Heart right ventricle (tissue), 16 donors: ENCODE data around the gene DSTYK. TPM values are rescaled to one million over a fixed set of nuclear protein-coding genes. Genes with fewer than 3 reads are reported as not detected.
A peak's percentile ranks its signal among the peaks of the same experiment; 100 is the strongest.

Source experiments
- ATAC-seq, 8 donors: fragments of 200-7000 bp; cut with Tn5 transposase; one replicate each; pipeline ENCODE4 v1.9.1; 2020; ENCODE audit warnings: mild to moderate bottlenecking in 8 of 8, moderate library complexity in 8 of 8, moderate number of reproducible peaks in 1 of 8
- DNase-seq, 2 donors: peaks; one replicate each; pipeline ENCODE4 v3.0.0-alpha.2; 2020
- H3K27ac ChIP-seq, 10 donors: fragments of 200-600 bp; sonication (generic) in 2 of 10; one replicate each; pipeline versions ENCODE4 v1.5.0 to v1.8.0; 2020 to 2022; ENCODE audit warnings: mild to moderate bottlenecking in 3 of 10
- H3K27me3 ChIP-seq, 7 donors: fragments of 200-600 bp; one replicate each; pipeline ENCODE4 v1.8.0; 2021 to 2022; ENCODE audit warnings: mild to moderate bottlenecking in 2 of 7
- H3K36me3 ChIP-seq, 9 donors: fragments of 200-600 bp; sonication (generic) in 1 of 9; one replicate each; pipeline versions ENCODE4 v1.5.0 to v1.8.0; 2020 to 2022; ENCODE audit warnings: mild to moderate bottlenecking in 2 of 9
- H3K4me1 ChIP-seq, 9 donors: fragments of 200-600 bp; sonication (generic) in 1 of 9; one replicate each; pipeline versions ENCODE4 v1.5.0 to v1.8.0; 2020 to 2022; ENCODE audit warnings: mild to moderate bottlenecking in 4 of 9
- H3K4me3 ChIP-seq, 10 donors: fragments of 200-600 bp; sonication (generic) in 2 of 10; one replicate each; pipeline versions ENCODE4 v1.5.0 to v1.8.0; 2020 to 2022; ENCODE audit warnings: mild to moderate bottlenecking in 7 of 10, moderate library complexity in 2 of 10
- H3K9me3 ChIP-seq, 11 donors: fragments of 200-600 bp in 10 of 11; sonication (generic) in 2 of 11; one replicate each; pipeline versions ENCODE4 v1.5.0 to v1.8.0; 2013 to 2022; ENCODE audit warnings: mild to moderate bottlenecking in 2 of 11, control low read depth in 1 of 11, moderate library complexity in 1 of 11
- WGBS, 2 donors: extraction: QIAGEN DNeasy Blood & Tissue Kit; methylation state at CpG; one replicate each; pipeline ENCODE4 v1.1.7; 2013; ENCODE audit warnings: inconsistent platforms in 1 of 2; 5-methylcytosine and 5-hydroxymethylcytosine counted together
- intact Hi-C, 10 donors: fragments of 100-400 bp; cut with DNase I; formaldehyde crosslinking; loops; one replicate each; pipeline versions ENCODE4 v1.11.1 to v1.14.2; 2022
- polyA plus RNA-seq, 2 donors: library from polyadenylated mRNA; stranded (reverse); fragments of 200-250 nt; gene quantifications; one replicate each; pipeline ENCODE4 v1.2.3, GENCODE V29; 2013
- total RNA-seq, 10 donors: library from RNA; stranded (reverse); fragmentation: NEBNext Ultra II Directional in 3 of 10; extraction: Animal tissue kit (Norgen Biotek cat#: 25700) in 3 of 10; gene quantifications; one replicate each; pipeline versions ENCODE4 v1.2.1 to v1.2.4, GENCODE V29; 2021 to 2023
- TF ChIP-seq, protein P1 (sequence below), 9 donors: fragments of 200-600 bp; sonication (generic) in 2 of 9; IDR thresholded peaks; one replicate each; pipeline versions ENCODE4 v1.5.0 to v1.8.0; 2021 to 2022; ENCODE audit warnings: antibody characterized with exemption in 9 of 9, mild to moderate bottlenecking in 5 of 9, moderate library complexity in 1 of 9
- donor health status: Arrhythmogenic right ventricular cardiomyopathy.
- donor health status: ischemic (EF 13 %, LVEDD 7.1; RV severe dilation, severe dysfunction).
- donor health status: healthy with polysubstance abuse.
- donor health status: DM: no; HTN: yes; CAD: no.
- donor health status: DM: no; HTN: no; CAD: no.
- donor health status: ischemic (EF 25% LVEDD 6.9; RV normal size, moderate dysfunction).
- donor health status: ischemic (EF 25% LVEDD 5.7; RV mildly dilated, moderate dysfunction).
- donor health status: healthy.
- donor health status: DM: yes; HTN: yes; CAD: no.
- donor health status: Ischemic cardiomyopathy.
- donor health status: ischemic (EF 35%, LVEDD 5.7; RV mildly dilated, moderate dysfunction).
- donor health status: nonischemic (EF 11% LVEDD 7.7; RV severe dilation, severe dysfunction).
- donor health status: DM: yes; HTN: yes; CAD: no.
- donor health status: PGD.
- donor health status: ischemic (EF 29% LVEDD 5.4; RV normal size, mild dysfunction).
- donor health status: nonischemic (EF 23%, LVEDD 6.1; RV moderate dilation, normal function).

The DSTYK gene
- total and polyA plus RNA-seq, 12 donors: 2.6 to 9.5 (median 7.6) TPM

DNA sequence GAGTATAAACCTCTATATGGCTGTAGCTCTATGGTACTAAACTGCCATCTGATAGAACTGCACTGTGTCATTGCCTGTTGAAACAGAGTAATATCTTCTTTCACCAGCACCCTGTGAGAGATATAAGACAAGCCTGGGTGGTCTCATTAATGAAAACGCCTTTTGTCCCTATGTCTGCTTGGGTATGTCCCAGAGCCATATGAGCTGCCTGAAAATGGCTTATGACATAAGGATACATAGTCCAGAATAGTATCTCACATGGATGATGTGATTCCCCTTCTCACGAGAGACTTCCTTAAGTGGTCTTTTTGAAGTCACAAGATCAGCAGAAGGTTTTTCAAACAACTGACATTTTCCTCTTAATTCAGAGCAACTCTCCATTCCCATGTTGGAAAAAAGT, 8.9 kb upstream of the DSTYK start:
- Histone ChIP-seq H3K4me1 (no peaks in the 10 kb centered on the region), H3K4me3 (no peak overlapping the region), H3K36me3 (no peaks in the 10 kb centered on the region), H3K27ac (no peak overlapping the region), H3K9me3 (no peaks in the 10 kb centered on the region), H3K27me3 (peaks cover 0 to 18% (median 3%) of the 10 kb centered on the region in 7 donors)
- intact Hi-C loops: loop anchor here in 1 of 10 donors (10.0 kb wide), 1 partner anchor 96 kb away; the partner anchor contains the start of gene RBBP5
- TF ChIP-seq, protein P1, sequence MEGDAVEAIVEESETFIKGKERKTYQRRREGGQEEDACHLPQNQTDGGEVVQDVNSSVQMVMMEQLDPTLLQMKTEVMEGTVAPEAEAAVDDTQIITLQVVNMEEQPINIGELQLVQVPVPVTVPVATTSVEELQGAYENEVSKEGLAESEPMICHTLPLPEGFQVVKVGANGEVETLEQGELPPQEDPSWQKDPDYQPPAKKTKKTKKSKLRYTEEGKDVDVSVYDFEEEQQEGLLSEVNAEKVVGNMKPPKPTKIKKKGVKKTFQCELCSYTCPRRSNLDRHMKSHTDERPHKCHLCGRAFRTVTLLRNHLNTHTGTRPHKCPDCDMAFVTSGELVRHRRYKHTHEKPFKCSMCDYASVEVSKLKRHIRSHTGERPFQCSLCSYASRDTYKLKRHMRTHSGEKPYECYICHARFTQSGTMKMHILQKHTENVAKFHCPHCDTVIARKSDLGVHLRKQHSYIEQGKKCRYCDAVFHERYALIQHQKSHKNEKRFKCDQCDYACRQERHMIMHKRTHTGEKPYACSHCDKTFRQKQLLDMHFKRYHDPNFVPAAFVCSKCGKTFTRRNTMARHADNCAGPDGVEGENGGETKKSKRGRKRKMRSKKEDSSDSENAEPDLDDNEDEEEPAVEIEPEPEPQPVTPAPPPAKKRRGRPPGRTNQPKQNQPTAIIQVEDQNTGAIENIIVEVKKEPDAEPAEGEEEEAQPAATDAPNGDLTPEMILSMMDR (IDR thresholded peaks at IDR 0.05): no peak
- ATAC-seq: no peak
- DNase-seq: no peak
- 56 to 60% methylated on average over 2 of the region's 2 CpGs for WGBS, 2 donors

DNA sequence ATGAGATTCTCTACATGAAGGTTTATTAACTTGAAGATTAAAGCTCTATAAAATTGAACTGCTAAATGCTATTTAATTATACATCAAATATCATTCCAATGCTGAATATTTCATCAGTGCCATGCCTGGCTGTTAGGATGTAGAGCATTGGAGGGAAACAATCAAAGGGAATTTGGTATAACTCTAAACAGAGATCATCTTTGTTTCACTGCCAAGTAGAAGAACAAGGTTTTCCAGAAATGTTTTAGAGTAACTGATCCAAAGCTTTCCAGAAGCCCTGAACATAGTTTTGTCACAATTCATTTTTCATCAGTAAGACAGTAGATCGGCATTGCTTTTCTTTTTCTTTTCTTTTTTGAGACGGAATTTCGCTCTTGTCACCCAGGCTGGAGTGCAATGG, 5.9 kb upstream of the DSTYK start:
- no peak for DNase-seq
- H3K9me3 ChIP-seq: no peaks in the 10 kb centered on the region
- TF ChIP-seq, protein P1 (IDR thresholded peaks at IDR 0.05): no peak
- H3K36me3 ChIP-seq: no peaks in the 10 kb centered on the region
- H3K27ac ChIP-seq: no peak overlapping the region
- 88 to 91% methylated on average over 3 of the region's 3 CpGs for WGBS, 2 donors
- no peak for ATAC-seq
- intact Hi-C loops: no loop called here
- peaks cover 0 to 18% (median 0%) of the 10 kb centered on the region in 7 donors for H3K27me3 ChIP-seq
- peaks cover 0 to 16% (median 0%) of the 10 kb centered on the region in 9 donors for H3K4me1 ChIP-seq
- no peak overlapping the region for H3K4me3 ChIP-seq

DNA sequence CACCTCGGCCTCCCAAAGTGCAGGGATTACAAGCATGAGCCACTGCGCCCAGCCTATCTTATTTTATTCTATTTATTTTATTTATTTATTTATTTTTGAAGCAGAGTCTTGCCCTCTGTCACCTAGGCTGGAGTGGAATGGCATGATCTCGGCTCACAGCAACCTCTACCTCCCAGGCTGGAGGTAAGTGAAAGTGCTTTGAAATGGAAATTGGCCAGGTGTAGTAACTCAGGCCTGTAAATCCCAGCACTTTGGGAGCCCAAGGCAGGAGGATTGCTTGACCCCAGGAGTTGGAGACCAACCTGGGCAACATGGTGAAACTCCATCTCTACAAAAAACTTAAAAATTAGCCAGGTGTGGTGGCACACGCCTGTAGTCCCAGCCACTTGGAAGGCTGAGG, 5.1 kb upstream of the DSTYK start:
- no peak overlapping the region for H3K27ac ChIP-seq
- H3K9me3 ChIP-seq: no peaks in the 10 kb centered on the region
- H3K4me1 ChIP-seq: peaks cover 0 to 24% (median 0%) of the 10 kb centered on the region in 9 donors
- WGBS, 2 donors: 89% methylated on average over 4 of the region's 4 CpGs
- intact Hi-C loops: no loop called here
- peaks cover 0 to 18% (median 0%) of the 10 kb centered on the region in 7 donors for H3K27me3 ChIP-seq
- H3K36me3 ChIP-seq: no peaks in the 10 kb centered on the region
- DNase-seq: no peak
- ATAC-seq: no peak
- TF ChIP-seq, protein P1 (IDR thresholded peaks at IDR 0.05): no peak
- no peak overlapping the region for H3K4me3 ChIP-seq

DNA sequence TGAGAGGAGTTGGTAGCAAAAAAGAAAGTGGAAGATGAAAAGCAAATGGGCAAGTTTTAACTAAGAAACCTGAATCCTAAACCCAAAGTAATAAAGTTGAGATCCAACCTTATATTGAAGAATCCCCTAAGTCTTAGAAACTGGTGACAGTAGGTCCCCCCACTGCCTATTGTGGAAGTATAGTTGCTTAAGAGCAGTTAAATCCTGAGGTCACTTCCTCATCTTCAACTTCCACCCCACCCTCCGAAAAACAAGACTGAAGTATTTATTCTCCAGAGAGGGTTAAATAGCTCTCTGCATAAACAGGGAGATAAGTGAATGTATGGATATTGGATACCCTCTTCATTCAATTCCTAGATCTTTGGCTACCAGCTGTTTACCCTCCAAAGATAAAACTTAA, 3.3 kb upstream of the DSTYK start:
- no peak overlapping the region for H3K4me3 ChIP-seq
- TF ChIP-seq, protein P1 (IDR thresholded peaks at IDR 0.05): no peak
- ATAC-seq (no peak), DNase-seq (no peak)
- peaks cover 4 to 33% (median 10%) of the 10 kb centered on the region in 9 donors for H3K4me1 ChIP-seq
- H3K9me3 ChIP-seq: no peaks in the 10 kb centered on the region
- WGBS, 2 donors: 37 to 63% methylated on average over 1 of the region's 1 CpG
- no peaks in the 10 kb centered on the region for H3K36me3 ChIP-seq
- peaks cover 0 to 15% (median 0%) of the 10 kb centered on the region in 7 donors for H3K27me3 ChIP-seq
- intact Hi-C loops: loop anchor here in 1 of 10 donors (5.0 kb wide), 1 partner anchor 43 kb away; no protein-coding TSS in a partner anchor
- peak overlapping the region in 1 of 10 donors; percentile 60 for H3K27ac ChIP-seq
